ENCODE measurements around the gene MICALL1. TPM values are rescaled to one million over a fixed set of nuclear protein-coding genes. Genes with fewer than 3 reads are reported as not detected.

MICALL1 gene
- polyA plus RNA-seq, 2 of the 4 experiments (the other 2 are of a cell fraction), result 10.4 to 18.6 TPM

DNA sequence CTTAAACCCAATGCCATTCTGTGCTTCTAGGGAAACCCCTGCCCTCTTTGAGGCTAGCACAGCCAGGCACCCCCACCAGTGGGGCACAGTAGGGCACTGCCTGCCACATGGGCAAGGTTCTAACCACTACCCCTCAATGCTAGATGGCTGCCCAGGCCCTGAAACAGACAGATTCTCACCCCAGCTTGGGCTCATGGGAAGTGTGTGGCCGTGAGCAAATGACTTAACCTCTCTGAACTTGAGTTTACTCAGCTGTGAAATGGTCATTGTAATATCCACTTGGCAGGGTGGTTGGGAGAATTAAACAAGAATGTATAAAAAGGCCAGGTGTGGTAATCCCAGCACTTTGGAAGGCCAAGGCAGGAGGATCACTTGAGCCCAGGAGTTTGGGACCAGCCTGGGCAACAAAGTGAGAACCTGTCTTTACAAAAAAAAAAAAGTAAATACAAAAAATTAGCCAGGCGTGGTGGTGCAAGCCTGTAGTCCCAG lies 24.9 kb downstream of the MICALL1 start:
- CTCF ChIA-PET, result interaction anchor here (0.9 to 4.0 kb wide), 10 partner anchors 14 to 113 kb away, joined by 3 to 20 read pairs (median 6); partner anchors contain the start of gene MICALL1

DNA sequence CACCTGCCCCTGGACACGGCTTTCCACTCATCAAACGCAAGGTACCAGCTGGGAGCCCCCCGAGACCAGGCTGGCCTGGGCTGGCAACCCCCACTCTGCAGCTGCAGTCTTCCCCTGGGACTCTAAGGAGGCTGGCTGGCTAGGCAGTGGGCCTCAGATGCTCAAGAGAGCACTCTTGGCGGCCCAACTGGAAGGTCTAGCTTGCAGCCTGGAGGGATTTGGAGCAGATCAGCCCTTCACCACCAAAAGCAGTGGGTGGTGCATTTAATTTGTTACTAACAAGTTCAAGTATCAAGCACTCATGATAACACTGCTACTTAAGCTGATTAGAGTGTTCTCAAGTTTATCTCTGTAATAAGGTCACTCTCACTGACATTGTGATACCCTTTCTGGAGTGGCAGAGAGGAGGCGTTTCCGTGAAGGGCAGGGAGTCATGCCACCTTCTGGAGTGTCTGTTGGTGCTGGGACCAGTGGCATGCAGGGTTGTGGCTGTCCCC lies 25.8 kb downstream of the MICALL1 start:
- no peak for DNase-seq (ENCODE audit: low read depth in 1 of 2, low spot score in 1 of 2)
- Histone ChIP-seq H3K4me2 (no peak overlapping the region), H3K9me3 (no peaks in the 10 kb centered on the region), H3K4me1 (peaks cover 14% of the 10 kb centered on the region), H3K4me3 (no peak overlapping the region), H3K27ac (no peak overlapping the region)
- WGBS (ENCODE audit: missing lambda C conversion rate), result 100% methylated on average over 3 of the region's 6 CpGs
- CTCF ChIA-PET, result interaction anchor here (0.9 to 4.0 kb wide), 9 partner anchors 15 to 325 kb away, joined by 3 to 20 read pairs (median 13); partner anchors contain the start of gene MICALL1
- POLR2A ChIA-PET, result interaction anchor here (1.4 kb wide), 1 partner anchor 26 kb away, joined by 5 read pairs; the partner anchor contains the start of gene MICALL1
- FAIRE-seq, result no peak
- no peak for ATAC-seq
- TF ChIP-seq ZFP36 (IDR thresholded peaks at IDR 0.05; ENCODE audit: borderline replicate concordance, partially characterized antibody), result no peak
- no peak for TF ChIP-seq HOXB13 (CRISPR knock-in tag; IDR thresholded peaks at IDR 0.05; ENCODE audit: low read depth)
- no peak for TF ChIP-seq TFCP2L1 (CRISPR knock-in tag; IDR thresholded peaks at IDR 0.05)
- TF ChIP-seq BHLHE40 (IDR thresholded peaks at IDR 0.05; ENCODE audit: low read depth, low read length), result no peak
- no peak for TF ChIP-seq EHMT2 (IDR thresholded peaks at IDR 0.05; ENCODE audit: low read depth)
- TF ChIP-seq KDM1A (IDR thresholded peaks at IDR 0.05; ENCODE audit: low read depth), result no peak
- no peak for TF ChIP-seq MAFK (IDR thresholded peaks at IDR 0.05; ENCODE audit: partially characterized antibody)
- no peak for TF ChIP-seq HOXA7 (CRISPR knock-in tag; IDR thresholded peaks at IDR 0.05)
- no peak for TF ChIP-seq KDM5A (IDR thresholded peaks at IDR 0.05)
- TF ChIP-seq PBX3 (IDR thresholded peaks at IDR 0.05), result no peak
- no peak for TF ChIP-seq RFX5 (IDR thresholded peaks at IDR 0.05)
- TF ChIP-seq ZSCAN20 (CRISPR knock-in tag; IDR thresholded peaks at IDR 0.05), result no peak
- TF ChIP-seq MYC (IDR thresholded peaks at IDR 0.05; ENCODE audit: borderline replicate concordance, low read length), result no peak
- TF ChIP-seq HDAC2 (IDR thresholded peaks at IDR 0.05), result no peak
- TF ChIP-seq POLR2AphosphoS2 (conservative IDR thresholded peaks at IDR 0.05; ENCODE audit: low read length), result no peak
- TF ChIP-seq ZC3H11A (IDR thresholded peaks at IDR 0.05), result no peak
- TF ChIP-seq EP300 (IDR thresholded peaks at IDR 0.05), result no peak
- TF ChIP-seq SREBF2 (IDR thresholded peaks at IDR 0.05), result no peak

More for the DNA sequence above, 24.9 kb downstream of the MICALL1 start:
- H3K4me3 ChIP-seq, result no peak overlapping the region
- no peaks in the 10 kb centered on the region for H3K9me3 ChIP-seq
- no peak for FAIRE-seq
- H3K27ac ChIP-seq, result no peak overlapping the region
- no peak for DNase-seq (ENCODE audit: low read depth in 1 of 2, low spot score in 1 of 2)
- H3K4me1 ChIP-seq, result peaks cover 14% of the 10 kb centered on the region
- 95% methylated on average over 1 of the region's 2 CpGs for WGBS (ENCODE audit: missing lambda C conversion rate)
- no peak overlapping the region for H3K4me2 ChIP-seq
- TF ChIP-seq FOSL2 (IDR thresholded peaks at IDR 0.05), result no peak
- no peak for TF ChIP-seq FOSL2 (CRISPR knock-in tag; IDR thresholded peaks at IDR 0.05)
- TF ChIP-seq, protein P1, sequence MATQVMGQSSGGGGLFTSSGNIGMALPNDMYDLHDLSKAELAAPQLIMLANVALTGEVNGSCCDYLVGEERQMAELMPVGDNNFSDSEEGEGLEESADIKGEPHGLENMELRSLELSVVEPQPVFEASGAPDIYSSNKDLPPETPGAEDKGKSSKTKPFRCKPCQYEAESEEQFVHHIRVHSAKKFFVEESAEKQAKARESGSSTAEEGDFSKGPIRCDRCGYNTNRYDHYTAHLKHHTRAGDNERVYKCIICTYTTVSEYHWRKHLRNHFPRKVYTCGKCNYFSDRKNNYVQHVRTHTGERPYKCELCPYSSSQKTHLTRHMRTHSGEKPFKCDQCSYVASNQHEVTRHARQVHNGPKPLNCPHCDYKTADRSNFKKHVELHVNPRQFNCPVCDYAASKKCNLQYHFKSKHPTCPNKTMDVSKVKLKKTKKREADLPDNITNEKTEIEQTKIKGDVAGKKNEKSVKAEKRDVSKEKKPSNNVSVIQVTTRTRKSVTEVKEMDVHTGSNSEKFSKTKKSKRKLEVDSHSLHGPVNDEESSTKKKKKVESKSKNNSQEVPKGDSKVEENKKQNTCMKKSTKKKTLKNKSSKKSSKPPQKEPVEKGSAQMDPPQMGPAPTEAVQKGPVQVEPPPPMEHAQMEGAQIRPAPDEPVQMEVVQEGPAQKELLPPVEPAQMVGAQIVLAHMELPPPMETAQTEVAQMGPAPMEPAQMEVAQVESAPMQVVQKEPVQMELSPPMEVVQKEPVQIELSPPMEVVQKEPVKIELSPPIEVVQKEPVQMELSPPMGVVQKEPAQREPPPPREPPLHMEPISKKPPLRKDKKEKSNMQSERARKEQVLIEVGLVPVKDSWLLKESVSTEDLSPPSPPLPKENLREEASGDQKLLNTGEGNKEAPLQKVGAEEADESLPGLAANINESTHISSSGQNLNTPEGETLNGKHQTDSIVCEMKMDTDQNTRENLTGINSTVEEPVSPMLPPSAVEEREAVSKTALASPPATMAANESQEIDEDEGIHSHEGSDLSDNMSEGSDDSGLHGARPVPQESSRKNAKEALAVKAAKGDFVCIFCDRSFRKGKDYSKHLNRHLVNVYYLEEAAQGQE (IDR thresholded peaks at IDR 0.05), result no peak
- no peak for TF ChIP-seq POLR2AphosphoS2 (conservative IDR thresholded peaks at IDR 0.05; ENCODE audit: low read length)
- no peak for TF ChIP-seq HOXB13 (CRISPR knock-in tag; IDR thresholded peaks at IDR 0.05; ENCODE audit: low read depth)
- TF ChIP-seq, protein P2, sequence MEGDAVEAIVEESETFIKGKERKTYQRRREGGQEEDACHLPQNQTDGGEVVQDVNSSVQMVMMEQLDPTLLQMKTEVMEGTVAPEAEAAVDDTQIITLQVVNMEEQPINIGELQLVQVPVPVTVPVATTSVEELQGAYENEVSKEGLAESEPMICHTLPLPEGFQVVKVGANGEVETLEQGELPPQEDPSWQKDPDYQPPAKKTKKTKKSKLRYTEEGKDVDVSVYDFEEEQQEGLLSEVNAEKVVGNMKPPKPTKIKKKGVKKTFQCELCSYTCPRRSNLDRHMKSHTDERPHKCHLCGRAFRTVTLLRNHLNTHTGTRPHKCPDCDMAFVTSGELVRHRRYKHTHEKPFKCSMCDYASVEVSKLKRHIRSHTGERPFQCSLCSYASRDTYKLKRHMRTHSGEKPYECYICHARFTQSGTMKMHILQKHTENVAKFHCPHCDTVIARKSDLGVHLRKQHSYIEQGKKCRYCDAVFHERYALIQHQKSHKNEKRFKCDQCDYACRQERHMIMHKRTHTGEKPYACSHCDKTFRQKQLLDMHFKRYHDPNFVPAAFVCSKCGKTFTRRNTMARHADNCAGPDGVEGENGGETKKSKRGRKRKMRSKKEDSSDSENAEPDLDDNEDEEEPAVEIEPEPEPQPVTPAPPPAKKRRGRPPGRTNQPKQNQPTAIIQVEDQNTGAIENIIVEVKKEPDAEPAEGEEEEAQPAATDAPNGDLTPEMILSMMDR (IDR thresholded peaks at IDR 0.05), result no peak; the same call in 2 of the 3 replicates
- no peak for TF ChIP-seq RCOR1 (IDR thresholded peaks at IDR 0.05; ENCODE audit: low read depth, low read length)
- no peak for TF ChIP-seq USF2 (IDR thresholded peaks at IDR 0.05)
- no peak for TF ChIP-seq HES2 (IDR thresholded peaks at IDR 0.05)
- no peak for TF ChIP-seq CHD4 (IDR thresholded peaks at IDR 0.05; ENCODE audit: borderline replicate concordance)
- no peak for TF ChIP-seq KDM5A (IDR thresholded peaks at IDR 0.05)
- no peak for TF ChIP-seq FOSB (CRISPR knock-in tag; IDR thresholded peaks at IDR 0.05)
- TF ChIP-seq RFX5 (IDR thresholded peaks at IDR 0.05), result no peak
- no peak for TF ChIP-seq MAZ (IDR thresholded peaks at IDR 0.05; ENCODE audit: borderline replicate concordance, low read depth, low read length)
- TF ChIP-seq TFCP2L1 (CRISPR knock-in tag; IDR thresholded peaks at IDR 0.05), result no peak
- POLR2A ChIA-PET, result interaction anchor here (1.4 kb wide), 1 partner anchor 25 kb away, joined by 5 read pairs; the partner anchor contains the start of gene MICALL1
- no peak; a peak in 1 of 6 replicates for ATAC-seq

Data from A549 (cell line).